GM23338 (cell line): ENCODE measurements around the gene TMEM45A. TPM values are rescaled to one million over a fixed set of nuclear protein-coding genes. Genes with fewer than 3 reads are reported as not detected.

ENCODE experiments used
- ATAC-seq: fragments of 200-7000 bp; cut with Tn5 transposase; 3 replicates; pipeline ENCODE4 v1.9.1; 2020
- DNase-seq: peaks from one replicate; pipeline ENCODE4 v3.0.0-alpha.2; 2015; ENCODE audit warnings: low spot score
- H2AFZ ChIP-seq: fragments of 200-600 bp; sonication (generic); 2 replicates; pipeline ENCODE4 v1.8.0; 2016; ENCODE audit warnings: antibody characterized with exemption, mild to moderate bottlenecking, moderate library complexity
- H3F3A ChIP-seq: fragments of 200-600 bp; sonication (generic); replicated peaks from 2 replicates; pipeline ENCODE4 v1.8.0; 2017; ENCODE audit warnings: antibody characterized with exemption, mixed run types, low read depth
- H3K27ac ChIP-seq: fragments of 200-600 bp; sonication (generic); 2 replicates; pipeline ENCODE4 v1.6.1; 2016; ENCODE audit warnings: low read depth
- H3K27me3 ChIP-seq: fragments of 200-600 bp; sonication (generic); 2 replicates; pipeline ENCODE4 v1.8.0; 2016; ENCODE audit warnings: mild to moderate bottlenecking, mixed run types, moderate library complexity; ENCODE audit not compliant: insufficient read depth
- H3K36me3 ChIP-seq: fragments of 200-600 bp; sonication (generic); 2 replicates; pipeline ENCODE4 v1.8.0; 2016; ENCODE audit warnings: mild to moderate bottlenecking; ENCODE audit not compliant: insufficient read depth
- H3K4me1 ChIP-seq: fragments of 200-600 bp; sonication (generic); 2 replicates; pipeline ENCODE4 v1.8.0; 2016; ENCODE audit warnings: mild to moderate bottlenecking, moderate library complexity; ENCODE audit not compliant: insufficient read depth
- H3K4me2 ChIP-seq: fragments of 200-600 bp; sonication (generic); 2 replicates; pipeline ENCODE4 v1.7.1; 2017; ENCODE audit warnings: mixed run types
- H3K4me3 ChIP-seq: fragments of 200-600 bp; sonication (generic); 2 replicates; pipeline ENCODE4 v1.6.1; 2016; ENCODE audit warnings: mixed run types
- H3K79me2 ChIP-seq: fragments of 200-600 bp; sonication (generic); replicated peaks from 2 replicates; pipeline ENCODE4 v1.8.0; 2017; ENCODE audit warnings: mild to moderate bottlenecking; ENCODE audit not compliant: insufficient read depth
- H3K9me2 ChIP-seq: fragments of 200-600 bp; sonication (generic); 2 replicates; pipeline ENCODE4 v1.8.0; 2017; ENCODE audit not compliant: insufficient read depth
- H4K20me1 ChIP-seq: fragments of 200-600 bp; sonication (generic); replicated peaks from 2 replicates; pipeline ENCODE4 v1.8.0; 2017; ENCODE audit warnings: mild to moderate bottlenecking; ENCODE audit not compliant: insufficient read depth
- H3K27ac Mint-ChIP-seq: 2 replicates; pipeline ENCODE4 v1.8.0; 2020; ENCODE audit warnings: inconsistent platforms, mild to moderate bottlenecking, moderate library complexity, mixed read lengths
- H3K27me3 Mint-ChIP-seq: 3 replicates; pipeline ENCODE4 v1.8.0; 2022; ENCODE audit warnings: low read depth, mild to moderate bottlenecking, moderate library complexity, mixed read lengths, inconsistent platforms; ENCODE audit not compliant: insufficient read depth, poor library complexity
- H3K36me3 Mint-ChIP-seq: 3 replicates; pipeline ENCODE4 v1.8.0; 2021; ENCODE audit warnings: low read depth, mild to moderate bottlenecking, inconsistent platforms, moderate library complexity, mixed read lengths
- H3K4me1 Mint-ChIP-seq: 3 replicates; pipeline ENCODE4 v1.8.0; 2020; ENCODE audit warnings: mild to moderate bottlenecking, inconsistent platforms, mixed read lengths
- H3K4me3 Mint-ChIP-seq: 3 replicates; pipeline ENCODE4 v1.8.0; 2021; ENCODE audit warnings: moderate library complexity, mild to moderate bottlenecking, inconsistent platforms, mixed read lengths
- H3K9me3 Mint-ChIP-seq: 3 replicates; pipeline ENCODE4 v1.8.0; 2020; ENCODE audit warnings: moderate library complexity, mild to moderate bottlenecking, inconsistent platforms, mixed read lengths
- CREB1 ChIP-seq: fragments of 250-450 bp; sonication (Bioruptor Pico); IDR thresholded peaks from 2 replicates; pipeline ENCODE4 v1.5.0; 2020; ENCODE audit warnings: low read depth, mild to moderate bottlenecking, moderate library complexity
- ETS1 ChIP-seq: IDR thresholded peaks from 2 replicates; pipeline ENCODE4 v1.6.1; 2016; ENCODE audit warnings: antibody characterized with exemption
- EZH2 ChIP-seq: fragments of 200-600 bp; sonication (generic); IDR thresholded peaks from one replicate; pipeline ENCODE4 v1.8.0; 2017; ENCODE audit warnings: antibody characterized with exemption, mild to moderate bottlenecking, low read depth; ENCODE audit not compliant: unreplicated experiment
- EZH2phosphoT487 ChIP-seq: fragments of 200-600 bp; sonication (generic); IDR thresholded peaks from one replicate; pipeline ENCODE4 v1.8.1; 2018; ENCODE audit warnings: antibody characterized with exemption; ENCODE audit not compliant: unreplicated experiment
- JUNB ChIP-seq: IDR thresholded peaks from one replicate; pipeline ENCODE4 v1.6.1; 2016; ENCODE audit warnings: antibody characterized with exemption; ENCODE audit not compliant: unreplicated experiment
- NANOG ChIP-seq: IDR thresholded peaks from 2 replicates; pipeline ENCODE4 v1.6.1; 2016; ENCODE audit warnings: antibody characterized with exemption, borderline replicate concordance
- POLR2AphosphoS5 ChIP-seq: IDR thresholded peaks from 2 replicates; pipeline ENCODE4 v1.6.1; 2016; ENCODE audit warnings: antibody characterized with exemption, low read depth
- REST ChIP-seq: IDR thresholded peaks from one replicate; pipeline ENCODE4 v1.6.1; 2018; ENCODE audit warnings: antibody characterized with exemption; ENCODE audit not compliant: unreplicated experiment
- ZNF114 ChIP-seq: fragments of 250-450 bp; sonication (Bioruptor Pico); IDR thresholded peaks from 2 replicates; pipeline ENCODE4 v1.5.0; 2020; ENCODE audit warnings: mild to moderate bottlenecking, moderate library complexity
- ZNF462 ChIP-seq: fragments of 250-450 bp; sonication (Bioruptor Pico); IDR thresholded peaks from 2 replicates; pipeline ENCODE4 v1.5.0; 2020; ENCODE audit warnings: mild to moderate bottlenecking, moderate library complexity
- polyA plus RNA-seq: library from polyadenylated mRNA; unstranded; fragments of >200 nt; fragmentation: Nextera tagmentation; extraction: Ambion mirVana; gene quantifications from 2 replicates; pipeline ENCODE4 v1.2.1, GENCODE V29; 2016
- total RNA-seq: library from RNA; depleted of rRNA; stranded (reverse); fragments of >200 nt; shearing (Covaris generic); gene quantifications from 2 replicates; pipeline ENCODE4 v1.2.3, GENCODE V29; 2014

The TMEM45A gene
- total and polyA plus RNA-seq, 2 experiments from 2014 or later, result 6.5 to 12.7 TPM

- Histone ChIP-seq H3F3A (no peaks in the 10 kb centered on the region), H3K4me2 (no peak overlapping the region), H3K4me3 (no peak overlapping the region), H3K4me1 (no peaks in the 10 kb centered on the region), H3K79me2 (no peaks in the 10 kb centered on the region), H2AFZ (no peak overlapping the region), H3K27ac (no peak overlapping the region), H4K20me1 (no peaks in the 10 kb centered on the region), H3K9me2 (0 out of 2 replicates have a peak, but pooled peaks cover 6% of the 10 kb centered on the region), H3K27me3 (no peaks in the 10 kb centered on the region), H3K36me3 (no peaks in the 10 kb centered on the region)
- H3K27ac Mint-ChIP-seq, result no peak overlapping the region
- DNase-seq (no peak), ATAC-seq (no peak)
- no peaks in the 10 kb centered on the region for H3K9me3 Mint-ChIP-seq
- H3K4me1 Mint-ChIP-seq, result no peaks in the 10 kb centered on the region
- no peaks in the 10 kb centered on the region for H3K27me3 Mint-ChIP-seq
- H3K36me3 Mint-ChIP-seq, result peaks cover 3% of the 10 kb centered on the region; the same call in 1 of the 3 replicates
- no peak overlapping the region for H3K4me3 Mint-ChIP-seq
- no peak for TF ChIP-seq CREB1
- no peak for TF ChIP-seq EZH2phosphoT487
- no peak for TF ChIP-seq JUNB
- TF ChIP-seq EZH2, result no peak
- no peak for TF ChIP-seq ZNF114
- no peak for TF ChIP-seq REST
- no peak for TF ChIP-seq NANOG
- no peak for TF ChIP-seq POLR2AphosphoS5
- TF ChIP-seq ETS1, result no peak
Measured at GRCh38 chr3:100526613-100527346, 34.4 kb downstream of the TMEM45A start.

GRCh38 chr3:100527347-100527735, 34.9 kb downstream of the TMEM45A start:
- H3K27me3 ChIP-seq, result no peaks in the 10 kb centered on the region
- H2AFZ ChIP-seq, result no peak overlapping the region
- no peaks in the 10 kb centered on the region for H3K79me2 ChIP-seq
- Mint-ChIP-seq H3K27ac (no peak overlapping the region), H3K36me3 (peaks cover 3% of the 10 kb centered on the region; the same call in 1 of the 3 replicates), H3K4me3 (no peak overlapping the region), H3K27me3 (no peaks in the 10 kb centered on the region), H3K4me1 (no peaks in the 10 kb centered on the region), H3K9me3 (no peaks in the 10 kb centered on the region)
- no peaks in the 10 kb centered on the region for H3K4me1 ChIP-seq
- ATAC-seq (no peak), DNase-seq (no peak)
- H3K4me2 ChIP-seq, result no peak overlapping the region
- H4K20me1 ChIP-seq, result no peaks in the 10 kb centered on the region
- H3K27ac ChIP-seq, result no peak overlapping the region
- H3K36me3 ChIP-seq, result no peaks in the 10 kb centered on the region
- H3F3A ChIP-seq, result no peaks in the 10 kb centered on the region
- H3K9me2 ChIP-seq, result 0 out of 2 replicates have a peak, but pooled peaks cover 6% of the 10 kb centered on the region
- no peak overlapping the region for H3K4me3 ChIP-seq
- TF ChIP-seq EZH2phosphoT487 (no peak), ZNF114 (no peak), ZNF462 (CRISPR knock-in tag) (no peak)
